GM23338 (cell line): Measurements from ENCODE around the gene TRHDE. TPM values are rescaled to one million over a fixed set of nuclear protein-coding genes. Genes with fewer than 3 reads are reported as not detected.

Source experiments
- ATAC-seq: fragments of 200-7000 bp; cut with Tn5 transposase; 3 replicates; pipeline ENCODE4 v1.9.1; 2020
- DNase-seq: peaks from one replicate; pipeline ENCODE4 v3.0.0-alpha.2; 2015; ENCODE audit warnings: low spot score
- H2AFZ ChIP-seq: fragments of 200-600 bp; sonication (generic); 2 replicates; pipeline ENCODE4 v1.8.0; 2016; ENCODE audit warnings: antibody characterized with exemption, mild to moderate bottlenecking, moderate library complexity
- H3F3A ChIP-seq: fragments of 200-600 bp; sonication (generic); replicated peaks from 2 replicates; pipeline ENCODE4 v1.8.0; 2017; ENCODE audit warnings: antibody characterized with exemption, mixed run types, low read depth
- H3K27ac ChIP-seq: fragments of 200-600 bp; sonication (generic); 2 replicates; pipeline ENCODE4 v1.6.1; 2016; ENCODE audit warnings: low read depth
- H3K27me3 ChIP-seq: fragments of 200-600 bp; sonication (generic); 2 replicates; pipeline ENCODE4 v1.8.0; 2016; ENCODE audit warnings: mild to moderate bottlenecking, mixed run types, moderate library complexity; ENCODE audit not compliant: insufficient read depth
- H3K36me3 ChIP-seq: fragments of 200-600 bp; sonication (generic); 2 replicates; pipeline ENCODE4 v1.8.0; 2016; ENCODE audit warnings: mild to moderate bottlenecking; ENCODE audit not compliant: insufficient read depth
- H3K4me1 ChIP-seq: fragments of 200-600 bp; sonication (generic); 2 replicates; pipeline ENCODE4 v1.8.0; 2016; ENCODE audit warnings: mild to moderate bottlenecking, moderate library complexity; ENCODE audit not compliant: insufficient read depth
- H3K4me2 ChIP-seq: fragments of 200-600 bp; sonication (generic); 2 replicates; pipeline ENCODE4 v1.7.1; 2017; ENCODE audit warnings: mixed run types
- H3K4me3 ChIP-seq: fragments of 200-600 bp; sonication (generic); 2 replicates; pipeline ENCODE4 v1.6.1; 2016; ENCODE audit warnings: mixed run types
- H3K79me2 ChIP-seq: fragments of 200-600 bp; sonication (generic); replicated peaks from 2 replicates; pipeline ENCODE4 v1.8.0; 2017; ENCODE audit warnings: mild to moderate bottlenecking; ENCODE audit not compliant: insufficient read depth
- H3K9me2 ChIP-seq: fragments of 200-600 bp; sonication (generic); 2 replicates; pipeline ENCODE4 v1.8.0; 2017; ENCODE audit not compliant: insufficient read depth
- H4K20me1 ChIP-seq: fragments of 200-600 bp; sonication (generic); replicated peaks from 2 replicates; pipeline ENCODE4 v1.8.0; 2017; ENCODE audit warnings: mild to moderate bottlenecking; ENCODE audit not compliant: insufficient read depth
- H3K27ac Mint-ChIP-seq: 2 replicates; pipeline ENCODE4 v1.8.0; 2020; ENCODE audit warnings: inconsistent platforms, mild to moderate bottlenecking, moderate library complexity, mixed read lengths
- H3K27me3 Mint-ChIP-seq: 3 replicates; pipeline ENCODE4 v1.8.0; 2022; ENCODE audit warnings: low read depth, mild to moderate bottlenecking, moderate library complexity, mixed read lengths, inconsistent platforms; ENCODE audit not compliant: insufficient read depth, poor library complexity
- H3K36me3 Mint-ChIP-seq: 3 replicates; pipeline ENCODE4 v1.8.0; 2021; ENCODE audit warnings: low read depth, mild to moderate bottlenecking, inconsistent platforms, moderate library complexity, mixed read lengths
- H3K4me1 Mint-ChIP-seq: 3 replicates; pipeline ENCODE4 v1.8.0; 2020; ENCODE audit warnings: mild to moderate bottlenecking, inconsistent platforms, mixed read lengths
- H3K4me3 Mint-ChIP-seq: 3 replicates; pipeline ENCODE4 v1.8.0; 2021; ENCODE audit warnings: moderate library complexity, mild to moderate bottlenecking, inconsistent platforms, mixed read lengths
- H3K9me3 Mint-ChIP-seq: 3 replicates; pipeline ENCODE4 v1.8.0; 2020; ENCODE audit warnings: moderate library complexity, mild to moderate bottlenecking, inconsistent platforms, mixed read lengths
- CREB1 ChIP-seq: fragments of 250-450 bp; sonication (Bioruptor Pico); IDR thresholded peaks from 2 replicates; pipeline ENCODE4 v1.5.0; 2020; ENCODE audit warnings: low read depth, mild to moderate bottlenecking, moderate library complexity
- CTCF ChIP-seq, 2 experiments: fragments of 200-600 bp in 1 of 2; sonication (generic) in 1 of 2; conservative IDR thresholded peaks; 2 replicates each; pipeline versions ENCODE4 v1.5.1 to v1.6.1; 2016 to 2017; ENCODE audit warnings: antibody characterized with exemption in 2 of 2, low read depth in 2 of 2, mild to moderate bottlenecking in 2 of 2, moderate library complexity in 1 of 2
- EZH2 ChIP-seq: fragments of 200-600 bp; sonication (generic); IDR thresholded peaks from one replicate; pipeline ENCODE4 v1.8.0; 2017; ENCODE audit warnings: antibody characterized with exemption, mild to moderate bottlenecking, low read depth; ENCODE audit not compliant: unreplicated experiment
- EZH2phosphoT487 ChIP-seq: fragments of 200-600 bp; sonication (generic); IDR thresholded peaks from one replicate; pipeline ENCODE4 v1.8.1; 2018; ENCODE audit warnings: antibody characterized with exemption; ENCODE audit not compliant: unreplicated experiment
- JUNB ChIP-seq: IDR thresholded peaks from one replicate; pipeline ENCODE4 v1.6.1; 2016; ENCODE audit warnings: antibody characterized with exemption; ENCODE audit not compliant: unreplicated experiment
- NANOG ChIP-seq: IDR thresholded peaks from 2 replicates; pipeline ENCODE4 v1.6.1; 2016; ENCODE audit warnings: antibody characterized with exemption, borderline replicate concordance
- POLR2AphosphoS5 ChIP-seq: IDR thresholded peaks from 2 replicates; pipeline ENCODE4 v1.6.1; 2016; ENCODE audit warnings: antibody characterized with exemption, low read depth
- REST ChIP-seq: IDR thresholded peaks from one replicate; pipeline ENCODE4 v1.6.1; 2018; ENCODE audit warnings: antibody characterized with exemption; ENCODE audit not compliant: unreplicated experiment
- STAT1 ChIP-seq: IDR thresholded peaks from one replicate; pipeline ENCODE4 v1.6.1; 2016; ENCODE audit warnings: antibody characterized with exemption; ENCODE audit not compliant: unreplicated experiment
- ZNF331 ChIP-seq: fragments of 250-450 bp; sonication (Bioruptor Pico); IDR thresholded peaks from 2 replicates; pipeline ENCODE4 v1.5.0; 2020; ENCODE audit warnings: low read depth, mild to moderate bottlenecking, moderate library complexity
- ZNF462 ChIP-seq: fragments of 250-450 bp; sonication (Bioruptor Pico); IDR thresholded peaks from 2 replicates; pipeline ENCODE4 v1.5.0; 2020; ENCODE audit warnings: mild to moderate bottlenecking, moderate library complexity
- polyA plus RNA-seq: library from polyadenylated mRNA; unstranded; fragments of >200 nt; fragmentation: Nextera tagmentation; extraction: Ambion mirVana; gene quantifications from 2 replicates; pipeline ENCODE4 v1.2.1, GENCODE V29; 2016
- total RNA-seq: library from RNA; depleted of rRNA; stranded (reverse); fragments of >200 nt; shearing (Covaris generic); gene quantifications from 2 replicates; pipeline ENCODE4 v1.2.3, GENCODE V29; 2014

The TRHDE gene
- total and polyA plus RNA-seq, 2 experiments from 2014 or later = 1.3 to 7.7 TPM

GRCh38 chr12:72359416-72359815 is 87.2 kb downstream of the TRHDE start (continued):
- TF ChIP-seq CREB1 (no peak), NANOG (no peak), EZH2phosphoT487 (no peak), JUNB (no peak), REST (no peak)

GRCh38 chr12:72365151-72365550 is 93.0 kb downstream of the TRHDE start:
- H3K27me3 Mint-ChIP-seq = peaks cover 1% of the 10 kb centered on the region
- H3K27me3 ChIP-seq = no peaks in the 10 kb centered on the region
- H3K27ac Mint-ChIP-seq = peak overlapping the region; percentile 20; the same call in 1 of the 2 replicates
- no peaks in the 10 kb centered on the region for H4K20me1 ChIP-seq
- no peaks in the 10 kb centered on the region for H3F3A ChIP-seq
- no peak overlapping the region for H3K4me3 Mint-ChIP-seq
- H3K36me3 Mint-ChIP-seq = no peaks in the 10 kb centered on the region
- no peaks in the 10 kb centered on the region for H3K9me3 Mint-ChIP-seq
- H3K4me1 Mint-ChIP-seq = no peaks in the 10 kb centered on the region
- H3K4me2 ChIP-seq = no peak overlapping the region
- H3K79me2 ChIP-seq = no peaks in the 10 kb centered on the region
- DNase-seq = no peak
- no peaks in the 10 kb centered on the region for H3K36me3 ChIP-seq
- H3K4me1 ChIP-seq = no peaks in the 10 kb centered on the region
- no peaks in the 10 kb centered on the region for H3K9me2 ChIP-seq
- no peak overlapping the region for H2AFZ ChIP-seq
- H3K27ac ChIP-seq = no peak overlapping the region
- H3K4me3 ChIP-seq = no peak overlapping the region
- ATAC-seq = no peak
- TF ChIP-seq EZH2phosphoT487 (no peak), ZNF331 (CRISPR knock-in tag) (no peak), CREB1 (no peak), NANOG (no peak), STAT1 (no peak), CTCF (conservative IDR thresholded peaks at IDR 0.05; ENCODE audit: low read depth in 2 of 2) (no peak), JUNB (no peak), ZNF462 (CRISPR knock-in tag) (no peak), POLR2AphosphoS5 (no peak), EZH2 (no peak)
